WTC11 (cell line): ENCODE data around the gene IPO11. TPM values are rescaled to one million over a fixed set of nuclear protein-coding genes. Genes with fewer than 3 reads are reported as not detected.

Experiments used
- ATAC-seq: fragments of 200-7000 bp; cut with Tn5 transposase; 2 replicates; pipeline ENCODE4 v1.10.0; 2021; ENCODE audit warnings: mild to moderate bottlenecking, moderate library complexity
- CTCF ChIA-PET: fragments of 300-600 bp; sonication (Branson Sonifier 250); formaldehyde crosslinking; loops from one replicate; lab custom pipeline; 2021; ENCODE audit warnings: antibody characterized with exemption; lab: Charles Lee
- POLR2A ChIA-PET: fragments of 350-600 bp; sonication (Branson Sonifier 250); formaldehyde crosslinking; loops from one replicate; lab custom pipeline; 2021; ENCODE audit warnings: antibody characterized with exemption; lab: Charles Lee
- DNase-seq: peaks from one replicate; pipeline ENCODE4 v3.0.0; 2021; ENCODE audit warnings: low spot score
- H3K27ac Mint-ChIP-seq: 2 replicates; pipeline ENCODE4 v1.8.0; 2021; ENCODE audit warnings: mixed read lengths
- H3K27me3 Mint-ChIP-seq: 2 replicates; pipeline ENCODE4 v1.8.0; 2021; ENCODE audit warnings: low read depth, mild to moderate bottlenecking, moderate library complexity, mixed read lengths
- H3K36me3 Mint-ChIP-seq: 2 replicates; pipeline ENCODE4 v1.8.0; 2021; ENCODE audit warnings: mixed read lengths
- H3K4me1 Mint-ChIP-seq: 2 replicates; pipeline ENCODE4 v1.8.0; 2022; ENCODE audit warnings: mixed read lengths
- H3K4me3 Mint-ChIP-seq: 2 replicates; pipeline ENCODE4 v1.8.0; 2021; ENCODE audit warnings: mild to moderate bottlenecking, moderate library complexity, mixed read lengths
- H3K9me3 Mint-ChIP-seq: 2 replicates; pipeline ENCODE4 v1.8.0; 2021; ENCODE audit warnings: mixed read lengths
- ARID4B ChIP-seq: sonication (generic); formaldehyde crosslinking; IDR thresholded peaks from 2 replicates; pipeline ENCODE4 v1.8.0; 2023; ENCODE audit warnings: missing genetic modification reagents, mild to moderate bottlenecking, borderline replicate concordance
- CBFB ChIP-seq: sonication (generic); formaldehyde crosslinking; IDR thresholded peaks from 2 replicates; pipeline ENCODE4 v1.8.1; 2022; ENCODE audit warnings: mild to moderate bottlenecking, low read depth, missing genetic modification reagents
- CREM ChIP-seq: sonication (generic); formaldehyde crosslinking; IDR thresholded peaks from 2 replicates; pipeline ENCODE4 v1.8.1; 2022; ENCODE audit warnings: mild to moderate bottlenecking, missing genetic modification reagents, moderate library complexity
- E2F4 ChIP-seq: sonication (generic); formaldehyde crosslinking; IDR thresholded peaks from 2 replicates; pipeline ENCODE4 v1.8.1; 2022; ENCODE audit warnings: low read depth, mild to moderate bottlenecking, moderate library complexity, missing genetic modification reagents, borderline replicate concordance
- ELF4 ChIP-seq: sonication (generic); formaldehyde crosslinking; IDR thresholded peaks from 2 replicates; pipeline ENCODE4 v1.8.1; 2022; ENCODE audit warnings: low read depth, mild to moderate bottlenecking, moderate library complexity, missing genetic modification reagents
- FOXJ3 ChIP-seq: sonication (generic); formaldehyde crosslinking; IDR thresholded peaks from 2 replicates; pipeline ENCODE4 v1.9.0; 2021; ENCODE audit warnings: missing genetic modification reagents, mild to moderate bottlenecking, borderline replicate concordance
- FOXK1 ChIP-seq: sonication (generic); formaldehyde crosslinking; IDR thresholded peaks from 2 replicates; pipeline ENCODE4 v1.8.0; 2022; ENCODE audit warnings: mild to moderate bottlenecking, moderate library complexity, missing genetic modification reagents
- HMGA2 ChIP-seq: fragments of 250-450 bp; sonication (Bioruptor Pico); IDR thresholded peaks from 2 replicates; pipeline ENCODE4 v1.4.0; 2021; ENCODE audit warnings: mild to moderate bottlenecking, moderate library complexity
- KAT7 ChIP-seq: sonication (generic); formaldehyde crosslinking; IDR thresholded peaks from 2 replicates; pipeline ENCODE4 v1.8.1; 2023; ENCODE audit warnings: missing genetic modification reagents, mild to moderate bottlenecking, borderline replicate concordance
- NR1H2 ChIP-seq: sonication (generic); formaldehyde crosslinking; IDR thresholded peaks from 2 replicates; pipeline ENCODE4 v1.9.0; 2021; ENCODE audit warnings: mild to moderate bottlenecking, moderate library complexity, missing genetic modification reagents
- OVOL2 ChIP-seq: fragments of 250-450 bp; sonication (Bioruptor Pico); IDR thresholded peaks from 2 replicates; pipeline ENCODE4 v1.9.0; 2021; ENCODE audit warnings: mild to moderate bottlenecking, borderline replicate concordance
- SMAD4 ChIP-seq: sonication (generic); formaldehyde crosslinking; IDR thresholded peaks from 2 replicates; pipeline ENCODE4 v1.8.0; 2022; ENCODE audit warnings: mild to moderate bottlenecking, missing genetic modification reagents
- SOX15 ChIP-seq: fragments of 250-450 bp; sonication (Bioruptor Pico); IDR thresholded peaks from 2 replicates; pipeline ENCODE4 v1.9.0; 2021; ENCODE audit warnings: mild to moderate bottlenecking
- TEAD4 ChIP-seq: sonication (generic); formaldehyde crosslinking; IDR thresholded peaks from 2 replicates; pipeline ENCODE4 v1.8.0; 2022; ENCODE audit warnings: mild to moderate bottlenecking, missing genetic modification reagents
- USF1 ChIP-seq: sonication (generic); formaldehyde crosslinking; IDR thresholded peaks from 2 replicates; pipeline ENCODE4 v1.8.0; 2022; ENCODE audit warnings: mild to moderate bottlenecking, missing genetic modification reagents
- ZNF121 ChIP-seq: sonication (generic); formaldehyde crosslinking; IDR thresholded peaks from 2 replicates; pipeline ENCODE4 v1.8.0; 2023; ENCODE audit warnings: missing genetic modification reagents
- ZNF396 ChIP-seq: fragments of 250-450 bp; sonication (Bioruptor Pico); IDR thresholded peaks from 2 replicates; pipeline ENCODE4 v1.8.0; 2021; ENCODE audit warnings: mild to moderate bottlenecking, moderate library complexity, borderline replicate concordance
- total RNA-seq: library from RNA; stranded (reverse); gene quantifications from 3 replicates; pipeline ENCODE4 v1.2.3, GENCODE V29; 2021
- TF ChIP-seq, protein P1 (sequence below): sonication (generic); formaldehyde crosslinking; IDR thresholded peaks from 2 replicates; pipeline ENCODE4 v1.8.1; 2022; ENCODE audit warnings: mild to moderate bottlenecking, moderate library complexity, missing genetic modification reagents
- TF ChIP-seq, protein P2 (sequence below): sonication (generic); formaldehyde crosslinking; conservative IDR thresholded peaks from 2 replicates; pipeline ENCODE4 v1.8.1; 2022; ENCODE audit warnings: mild to moderate bottlenecking, missing genetic modification reagents
- TF ChIP-seq, protein P3 (sequence below): fragments of 250-450 bp; sonication (Bioruptor Pico); IDR thresholded peaks from 2 replicates; pipeline ENCODE4 v1.9.0; 2021; ENCODE audit warnings: mild to moderate bottlenecking

IPO11 gene
- total RNA-seq, 1 experiment from 2014 or later = 61.9 TPM

GRCh38 chr5:62605638-62606037, 193.1 kb downstream of the IPO11 start:
- TF ChIP-seq HMGA2 = 0 out of 2 replicates have a peak, but pooled peaks have one; percentile 7
- no peak for TF ChIP-seq KAT7 (CRISPR knock-in tag)
- no peaks in the 10 kb centered on the region for H3K9me3 Mint-ChIP-seq
- no peaks in the 10 kb centered on the region for H3K4me1 Mint-ChIP-seq
- peaks cover 7% of the 10 kb centered on the region for H3K36me3 Mint-ChIP-seq
- no peak for ATAC-seq
- CTCF ChIA-PET = no interaction called here
- H3K27me3 Mint-ChIP-seq = no peaks in the 10 kb centered on the region
- H3K4me3 Mint-ChIP-seq = no peak overlapping the region
- POLR2A ChIA-PET = no interaction called here
- no peak for DNase-seq
- H3K27ac Mint-ChIP-seq = no peak overlapping the region

GRCh38 chr5:62606878-62607277, 194.3 kb downstream of the IPO11 start:
- peaks cover 7% of the 10 kb centered on the region for H3K36me3 Mint-ChIP-seq
- CTCF ChIA-PET = no interaction called here
- no peak overlapping the region for H3K4me3 Mint-ChIP-seq
- H3K27me3 Mint-ChIP-seq = no peaks in the 10 kb centered on the region
- H3K4me1 Mint-ChIP-seq = no peaks in the 10 kb centered on the region
- no peak overlapping the region for H3K27ac Mint-ChIP-seq
- ATAC-seq (no peak; the same call in 1 of the 2 replicates), DNase-seq (no peak)
- no peaks in the 10 kb centered on the region for H3K9me3 Mint-ChIP-seq
- POLR2A ChIA-PET = no interaction called here
- TF ChIP-seq ZNF121 (CRISPR knock-in tag) (no peak), ELF4 (CRISPR knock-in tag) (no peak), FOXJ3 (no peak), ARID4B (CRISPR knock-in tag) (no peak), HMGA2 (no peak), FOXK1 (CRISPR knock-in tag) (no peak), SMAD4 (no peak), TEAD4 (CRISPR knock-in tag) (no peak), CBFB (no peak), E2F4 (CRISPR knock-in tag) (no peak), NR1H2 (CRISPR knock-in tag) (no peak)
- TF ChIP-seq, protein P1, sequence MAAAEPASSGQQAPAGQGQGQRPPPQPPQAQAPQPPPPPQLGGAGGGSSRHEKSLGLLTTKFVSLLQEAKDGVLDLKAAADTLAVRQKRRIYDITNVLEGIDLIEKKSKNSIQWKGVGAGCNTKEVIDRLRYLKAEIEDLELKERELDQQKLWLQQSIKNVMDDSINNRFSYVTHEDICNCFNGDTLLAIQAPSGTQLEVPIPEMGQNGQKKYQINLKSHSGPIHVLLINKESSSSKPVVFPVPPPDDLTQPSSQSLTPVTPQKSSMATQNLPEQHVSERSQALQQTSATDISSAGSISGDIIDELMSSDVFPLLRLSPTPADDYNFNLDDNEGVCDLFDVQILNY (CRISPR knock-in tag) = no peak

- CTCF ChIA-PET = no interaction called here
- peaks cover 7% of the 10 kb centered on the region for H3K36me3 Mint-ChIP-seq
- no peaks in the 10 kb centered on the region for H3K27me3 Mint-ChIP-seq
- H3K27ac Mint-ChIP-seq = no peak overlapping the region
- no peaks in the 10 kb centered on the region for H3K4me1 Mint-ChIP-seq
- ATAC-seq (no peak), DNase-seq (no peak)
- no peaks in the 10 kb centered on the region for H3K9me3 Mint-ChIP-seq
- POLR2A ChIA-PET = no interaction called here
- H3K4me3 Mint-ChIP-seq = no peak overlapping the region
- no peak for TF ChIP-seq SOX15 (CRISPR knock-in tag)
- TF ChIP-seq USF1 = no peak
- TF ChIP-seq, protein P2, sequence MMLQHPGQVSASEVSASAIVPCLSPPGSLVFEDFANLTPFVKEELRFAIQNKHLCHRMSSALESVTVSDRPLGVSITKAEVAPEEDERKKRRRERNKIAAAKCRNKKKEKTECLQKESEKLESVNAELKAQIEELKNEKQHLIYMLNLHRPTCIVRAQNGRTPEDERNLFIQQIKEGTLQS = no peak
- TF ChIP-seq, protein P3, sequence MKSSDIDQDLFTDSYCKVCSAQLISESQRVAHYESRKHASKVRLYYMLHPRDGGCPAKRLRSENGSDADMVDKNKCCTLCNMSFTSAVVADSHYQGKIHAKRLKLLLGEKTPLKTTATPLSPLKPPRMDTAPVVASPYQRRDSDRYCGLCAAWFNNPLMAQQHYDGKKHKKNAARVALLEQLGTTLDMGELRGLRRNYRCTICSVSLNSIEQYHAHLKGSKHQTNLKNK (CRISPR knock-in tag) = no peak
- no peak for TF ChIP-seq ZNF396 (CRISPR knock-in tag)
- TF ChIP-seq CREM (CRISPR knock-in tag) = no peak
- TF ChIP-seq OVOL2 (CRISPR knock-in tag) = no peak
- no peak for TF ChIP-seq ARID4B (CRISPR knock-in tag)
Observed at GRCh38 chr5:62607615-62608014, 195.1 kb downstream of the IPO11 start.
